SW480 (cell line): ENCODE measurements around the gene CCR3.

ENCODE experiments used
- DNase-seq: peaks from one replicate; pipeline ENCODE4 v3.0.0-alpha.2; 2016; ENCODE audit warnings: low spot score

CCR3 gene

DNA sequence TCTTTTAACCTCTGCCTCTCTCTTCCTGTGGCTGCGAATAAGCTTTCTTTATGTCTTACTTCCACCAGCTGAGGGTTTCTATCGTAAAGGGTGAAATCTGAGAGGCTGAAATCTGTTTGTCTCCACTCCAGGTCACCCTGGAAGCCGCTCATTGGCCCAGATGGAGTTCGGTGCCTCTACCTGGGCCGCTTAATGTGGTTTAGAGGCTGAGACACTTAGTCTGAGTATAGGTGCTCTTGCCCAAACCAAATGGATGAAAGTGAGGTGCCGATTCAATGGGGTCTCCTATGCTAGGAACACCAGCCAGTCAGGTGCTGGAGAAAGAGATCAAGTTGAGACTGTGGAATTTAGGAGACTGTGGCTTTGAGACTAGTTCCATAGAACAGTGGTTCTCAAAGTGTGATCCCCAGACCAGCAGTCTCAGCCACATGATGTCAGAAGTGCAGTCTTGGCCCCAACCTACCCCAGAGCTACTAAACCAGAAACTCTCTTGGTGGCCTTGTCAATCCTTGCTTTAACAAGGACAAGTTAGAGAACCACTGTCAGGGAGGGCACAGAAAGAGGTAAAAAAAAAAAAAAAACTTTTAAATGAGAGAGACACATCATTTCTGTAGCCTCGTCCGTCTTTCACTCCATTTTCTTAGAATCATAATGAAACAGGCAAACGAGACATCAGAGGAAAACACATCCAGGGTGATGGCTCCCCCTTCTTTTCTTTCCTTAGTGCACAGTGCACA lies 56.8 kb downstream of the CCR3 start:
- DNase-seq, result no peak

DNA sequence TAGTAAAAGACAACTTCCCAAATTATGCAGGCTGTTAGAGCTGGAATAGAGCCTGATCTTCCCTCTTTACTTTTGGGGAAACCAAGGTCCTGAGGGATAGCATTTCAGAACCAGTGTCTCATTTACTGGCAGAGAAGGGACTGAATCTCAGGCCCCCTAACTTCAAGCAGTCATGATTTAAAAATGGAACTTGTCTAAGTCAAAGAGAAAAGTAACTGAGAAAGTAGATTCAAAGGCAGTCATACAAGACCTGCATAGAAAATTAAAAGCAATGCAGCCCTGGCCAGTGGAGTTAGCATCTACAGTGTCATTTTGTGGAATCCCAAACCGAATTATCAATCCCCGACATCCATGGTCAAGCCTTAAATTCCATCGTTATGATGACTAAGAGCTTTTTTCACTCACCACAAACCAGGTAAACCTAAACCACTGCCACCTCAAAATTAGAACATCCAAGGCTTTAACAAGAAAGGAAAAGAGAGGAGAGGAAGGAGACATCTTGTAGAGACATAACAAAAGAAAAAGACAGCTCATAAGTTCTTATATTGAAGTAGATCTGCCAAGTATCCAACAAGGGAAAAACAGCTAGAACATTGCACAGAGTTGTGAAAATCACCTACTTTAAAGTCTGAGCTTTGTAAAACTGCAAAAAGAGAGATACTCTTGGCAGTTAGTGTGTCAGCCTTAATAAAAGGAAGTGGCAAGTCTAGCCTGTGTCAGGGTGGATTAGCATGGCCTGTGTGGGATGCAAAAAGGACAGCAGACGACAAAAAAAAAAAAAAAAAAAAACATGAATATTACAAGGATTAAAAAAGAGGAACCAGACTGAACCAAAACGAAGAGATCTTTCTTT lies 57.6 kb downstream of the CCR3 start:
- peak; percentile 13 for DNase-seq

DNA sequence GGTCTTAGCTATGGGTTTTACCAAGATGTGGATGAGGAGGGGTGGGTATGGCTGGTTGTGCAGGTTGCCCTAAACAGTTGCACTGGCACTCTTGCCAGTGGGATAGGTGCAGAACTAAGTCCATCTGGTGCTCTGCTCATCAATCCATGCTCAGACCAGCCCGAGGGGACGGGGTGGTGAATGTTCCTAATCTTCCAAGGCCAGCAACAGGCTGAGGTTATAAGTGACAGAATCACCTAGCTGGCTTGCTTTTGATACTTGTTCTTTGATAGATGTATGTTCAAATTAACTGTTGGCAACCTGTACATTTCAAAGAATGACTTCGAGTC lies 58.2 kb downstream of the CCR3 start:
- no peak for DNase-seq

- no peak for DNase-seq
Observed at GRCh38 chr3:46301122-46301835, 59.0 kb downstream of the CCR3 start.

GRCh38 chr3:46303240-46303639 lies 61.0 kb downstream of the CCR3 start:
- DNase-seq, result no peak

GRCh38 chr3:46304739-46305138 lies 62.5 kb downstream of the CCR3 start:
- DNase-seq, result no peak

- no peak for DNase-seq
Observed at GRCh38 chr3:46312991-46313390, 70.7 kb downstream of the CCR3 start.

DNA sequence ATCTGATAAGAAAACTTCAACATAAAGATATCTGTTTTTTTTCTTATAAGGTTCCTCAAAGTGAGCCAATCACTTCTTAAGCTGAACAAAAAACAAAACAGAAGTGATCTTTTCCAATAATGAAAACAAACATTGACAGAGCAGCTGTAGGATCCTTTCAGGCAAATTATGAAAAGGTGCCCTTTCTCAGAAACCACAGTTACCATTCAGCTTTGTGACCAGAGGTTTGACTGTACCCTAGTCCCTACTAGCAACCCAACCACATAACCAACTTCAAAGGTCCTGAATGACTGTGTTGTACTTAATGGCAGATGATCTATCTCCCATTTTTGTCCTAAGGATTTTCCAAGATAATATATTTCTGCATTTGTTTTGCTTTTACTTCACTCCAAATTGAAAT lies 72.3 kb downstream of the CCR3 start:
- DNase-seq, result peak; percentile 42

- DNase-seq, result no peak
Observed at GRCh38 chr3:46316206-46316605, 73.9 kb downstream of the CCR3 start.
